Lower leg skin (tissue), 3 donors: ENCODE results near the gene PTGFRN.

Source experiments
- CTCF ChIP-seq, 3 donors: fragments of 450-650 bp; IDR thresholded peaks; one replicate each; pipeline ENCODE4 v1.5.1; 2016; ENCODE audit warnings: antibody characterized with exemption in 3 of 3, mild to moderate bottlenecking in 3 of 3, moderate library complexity in 2 of 3
- POLR2A ChIP-seq, 2 donors: fragments of 450-650 bp; IDR thresholded peaks; one replicate each; pipeline ENCODE4 v1.6.1; 2016 to 2017; ENCODE audit warnings: antibody characterized with exemption in 2 of 2, mild to moderate bottlenecking in 1 of 2, moderate library complexity in 1 of 2

- TF ChIP-seq POLR2A (IDR thresholded peaks at IDR 0.05) = no peak
- no peak for TF ChIP-seq CTCF (IDR thresholded peaks at IDR 0.05)
These were observed 81.0 kb downstream of the PTGFRN start for GRCh38 chr1:116990612-116991151.
